Liver (tissue), 9 donors: ENCODE results near the gene FGF12. TPM values are rescaled to one million over a fixed set of nuclear protein-coding genes. Genes with fewer than 3 reads are reported as not detected.

Experiments used
- DNase-seq: peaks from one replicate; pipeline ENCODE4 v3.0.0-alpha.2; 2017; ENCODE audit warnings: low spot score
- H3K27ac ChIP-seq, 2 donors: one replicate each; pipeline ENCODE4 v1.7.0; 2013; ENCODE audit warnings: inconsistent platforms in 2 of 2, low read length in 2 of 2, control low read depth in 1 of 2, low read depth in 1 of 2, mild to moderate bottlenecking in 1 of 2
- H3K27me3 ChIP-seq, 4 donors: one replicate each; pipeline versions ENCODE4 v1.6.1 to v1.7.0; 2013; ENCODE audit warnings: low read length in 3 of 4, inconsistent platforms in 1 of 4, mild to moderate bottlenecking in 1 of 4, moderate library complexity in 1 of 4; ENCODE audit not compliant: control insufficient read depth in 4 of 4, insufficient read depth in 4 of 4
- H3K36me3 ChIP-seq, 4 donors: one replicate each; pipeline versions ENCODE4 v1.6.1 to v1.7.0; 2013; ENCODE audit warnings: low read length in 3 of 4, mild to moderate bottlenecking in 3 of 4, low read depth in 1 of 4, moderate library complexity in 1 of 4; ENCODE audit not compliant: control insufficient read depth in 4 of 4, insufficient read depth in 3 of 4
- H3K4me1 ChIP-seq, 4 donors: one replicate each; pipeline versions ENCODE4 v1.6.1 to v1.7.0; 2013; ENCODE audit warnings: low read length in 3 of 4, mild to moderate bottlenecking in 3 of 4, moderate library complexity in 1 of 4; ENCODE audit not compliant: control insufficient read depth in 4 of 4, insufficient read depth in 4 of 4
- H3K4me3 ChIP-seq, 3 donors: one replicate each; pipeline versions ENCODE4 v1.6.1 to v1.7.0; 2013; ENCODE audit warnings: low read length in 3 of 3, control low read depth in 1 of 3, low read depth in 1 of 3, mild to moderate bottlenecking in 1 of 3
- H3K9ac ChIP-seq, 2 donors: one replicate each; pipeline ENCODE4 v1.7.0; 2013; ENCODE audit warnings: low read length in 2 of 2, mild to moderate bottlenecking in 2 of 2, moderate library complexity in 2 of 2, control low read depth in 1 of 2, low read depth in 1 of 2
- H3K9me3 ChIP-seq, 4 donors: one replicate each; pipeline versions ENCODE4 v1.6.1 to v1.7.0; 2013; ENCODE audit warnings: low read length in 3 of 4; ENCODE audit not compliant: control insufficient read depth in 4 of 4
- EGR1 ChIP-seq, 2 donors: IDR thresholded peaks; 2 replicates each; pipeline ENCODE4 v1.6.1; 2016 to 2018; ENCODE audit warnings: antibody characterized with exemption in 2 of 2, low read depth in 2 of 2
- FOXA1 ChIP-seq: IDR thresholded peaks from 2 replicates; pipeline ENCODE4 v1.6.1; 2016; ENCODE audit warnings: antibody characterized with exemption
- FOXA2 ChIP-seq: IDR thresholded peaks from 2 replicates; pipeline ENCODE4 v1.6.1; 2016; ENCODE audit warnings: antibody characterized with exemption
- HNF4A ChIP-seq, 2 donors: conservative IDR thresholded peaks; 2 replicates each; pipeline ENCODE4 v1.6.1; 2016; ENCODE audit warnings: antibody characterized with exemption in 2 of 2, mild to moderate bottlenecking in 2 of 2
- HNF4G ChIP-seq: IDR thresholded peaks from 2 replicates; pipeline ENCODE4 v1.6.1; 2016; ENCODE audit warnings: antibody characterized with exemption
- NR2F2 ChIP-seq: IDR thresholded peaks from 2 replicates; pipeline ENCODE4 v1.6.1; 2016; ENCODE audit warnings: antibody characterized with exemption
- RAD21 ChIP-seq, 2 donors: IDR thresholded peaks; 2 replicates each; pipeline ENCODE4 v1.6.1; 2016; ENCODE audit warnings: antibody characterized with exemption in 2 of 2, mild to moderate bottlenecking in 2 of 2
- RXRA ChIP-seq, 2 donors: IDR thresholded peaks; 2 replicates each; pipeline ENCODE4 v1.6.1; 2017 to 2018; ENCODE audit warnings: antibody characterized with exemption in 2 of 2, mild to moderate bottlenecking in 1 of 2
- SP1 ChIP-seq: IDR thresholded peaks from 2 replicates; pipeline ENCODE4 v1.6.1; 2018; ENCODE audit warnings: antibody characterized with exemption, mild to moderate bottlenecking
- YY1 ChIP-seq: IDR thresholded peaks from 2 replicates; pipeline ENCODE4 v1.6.1; 2016; ENCODE audit warnings: antibody characterized with exemption, mild to moderate bottlenecking
- WGBS: extraction: QIAGEN DNeasy Blood & Tissue Kit; methylation state at CpG from one replicate; pipeline ENCODE4 v1.1.7; 2013; 5-methylcytosine and 5-hydroxymethylcytosine counted together
- polyA plus RNA-seq, 2 donors: library from polyadenylated mRNA; stranded (reverse) in 1 of 2; unstranded in 1 of 2; fragments of 200-250 nt in 1 of 2; fragments of >200 nt in 1 of 2; fragmentation: Nextera tagmentation in 1 of 2; extraction: Ambion mirVana in 1 of 2; gene quantifications; one replicate each; pipeline versions ENCODE4 v1.2.1 to v1.2.3, GENCODE V29; 2013 to 2015
- total RNA-seq, 2 donors: library from RNA; depleted of rRNA; stranded (reverse); fragments of >200 nt; gene quantifications; one replicate each; pipeline ENCODE4 v1.2.3, GENCODE V29; 2014
- TF ChIP-seq, protein P1 (sequence below): IDR thresholded peaks from 2 replicates; pipeline ENCODE4 v1.6.1; 2016; ENCODE audit warnings: antibody characterized with exemption
- TF ChIP-seq, protein P2 (sequence below): fragments of 150-350 bp; IDR thresholded peaks from 2 replicates; pipeline ENCODE4 v1.5.1; 2017; ENCODE audit warnings: improper control_type of control experiment, low read depth, low read length; ENCODE audit not compliant: missing input control
- TF ChIP-seq, protein P3 (sequence below): IDR thresholded peaks from 2 replicates; pipeline ENCODE4 v1.6.1; 2016; ENCODE audit warnings: antibody characterized with exemption
- TF ChIP-seq, protein P4 (sequence below): IDR thresholded peaks from 2 replicates; pipeline ENCODE4 v1.6.1; 2016; ENCODE audit warnings: antibody characterized with exemption
- donor health status: healthy.
- donor health status: healthy.
- donor health status: healthy.
- donor health status: healthy.
- donor health status: healthy.

The FGF12 gene
- total and polyA plus RNA-seq, 4 donors, result 0.11 to 0.59 (median 0.19) TPM

DNA sequence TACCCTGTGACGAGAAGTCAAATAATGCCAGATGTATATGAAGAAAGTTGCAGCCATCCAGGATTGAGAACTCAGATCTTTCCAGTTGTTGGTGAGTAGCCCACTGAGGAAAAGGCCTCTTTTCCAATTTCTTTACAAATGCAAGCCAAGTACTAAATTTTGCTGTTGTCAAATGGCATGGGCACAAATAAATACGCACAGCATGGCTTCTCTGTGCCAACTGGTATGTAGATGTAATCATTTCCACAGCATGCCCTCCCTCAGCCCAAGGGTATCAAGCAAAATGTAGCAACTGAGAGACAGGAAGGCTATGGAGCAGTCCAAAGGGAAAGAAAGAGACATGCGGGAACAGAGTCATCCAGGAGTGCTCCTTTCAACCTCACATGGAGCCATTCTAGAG is 105.4 kb downstream of the FGF12 start:
- no peak for DNase-seq
- Histone ChIP-seq H3K4me1 (no peaks in the 10 kb centered on the region), H3K27ac (no peak overlapping the region), H3K27me3 (no peaks in the 10 kb centered on the region), H3K9ac (no peak overlapping the region), H3K4me3 (no peak overlapping the region), H3K9me3 (no peaks in the 10 kb centered on the region), H3K36me3 (no peaks in the 10 kb centered on the region)
- WGBS, result 88% methylated on average over 3 of the region's 3 CpGs
- TF ChIP-seq, protein P1, sequence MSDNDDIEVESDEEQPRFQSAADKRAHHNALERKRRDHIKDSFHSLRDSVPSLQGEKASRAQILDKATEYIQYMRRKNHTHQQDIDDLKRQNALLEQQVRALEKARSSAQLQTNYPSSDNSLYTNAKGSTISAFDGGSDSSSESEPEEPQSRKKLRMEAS, result no peak

DNA sequence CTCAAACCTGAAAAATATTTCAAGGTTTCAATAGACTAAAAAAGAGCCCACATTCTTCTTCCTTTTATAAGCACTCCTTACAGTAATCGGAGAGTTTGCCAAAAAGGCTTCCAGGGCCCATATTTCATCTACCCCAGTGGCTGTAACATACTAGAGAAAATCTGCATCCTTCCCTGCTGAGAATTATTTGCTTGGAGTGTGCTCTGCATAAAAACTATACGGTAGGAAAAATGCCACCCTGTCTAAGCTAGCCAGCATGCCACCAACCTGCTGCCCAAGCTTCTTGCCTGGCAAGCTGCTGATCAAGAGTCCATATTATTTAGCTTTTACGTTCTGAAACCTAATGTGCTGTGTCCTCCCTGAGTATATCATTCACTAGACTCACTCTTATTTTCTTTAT is 107.1 kb downstream of the FGF12 start:
- H3K9ac ChIP-seq, result no peak overlapping the region
- no peak for DNase-seq
- no peak overlapping the region for H3K4me3 ChIP-seq
- 80% methylated on average over 3 of the region's 3 CpGs for WGBS
- H3K36me3 ChIP-seq, result no peaks in the 10 kb centered on the region
- H3K9me3 ChIP-seq, result no peaks in the 10 kb centered on the region
- no peak overlapping the region for H3K27ac ChIP-seq
- H3K27me3 ChIP-seq, result no peaks in the 10 kb centered on the region
- TF ChIP-seq, protein P1, result no peak
- TF ChIP-seq, protein P2, sequence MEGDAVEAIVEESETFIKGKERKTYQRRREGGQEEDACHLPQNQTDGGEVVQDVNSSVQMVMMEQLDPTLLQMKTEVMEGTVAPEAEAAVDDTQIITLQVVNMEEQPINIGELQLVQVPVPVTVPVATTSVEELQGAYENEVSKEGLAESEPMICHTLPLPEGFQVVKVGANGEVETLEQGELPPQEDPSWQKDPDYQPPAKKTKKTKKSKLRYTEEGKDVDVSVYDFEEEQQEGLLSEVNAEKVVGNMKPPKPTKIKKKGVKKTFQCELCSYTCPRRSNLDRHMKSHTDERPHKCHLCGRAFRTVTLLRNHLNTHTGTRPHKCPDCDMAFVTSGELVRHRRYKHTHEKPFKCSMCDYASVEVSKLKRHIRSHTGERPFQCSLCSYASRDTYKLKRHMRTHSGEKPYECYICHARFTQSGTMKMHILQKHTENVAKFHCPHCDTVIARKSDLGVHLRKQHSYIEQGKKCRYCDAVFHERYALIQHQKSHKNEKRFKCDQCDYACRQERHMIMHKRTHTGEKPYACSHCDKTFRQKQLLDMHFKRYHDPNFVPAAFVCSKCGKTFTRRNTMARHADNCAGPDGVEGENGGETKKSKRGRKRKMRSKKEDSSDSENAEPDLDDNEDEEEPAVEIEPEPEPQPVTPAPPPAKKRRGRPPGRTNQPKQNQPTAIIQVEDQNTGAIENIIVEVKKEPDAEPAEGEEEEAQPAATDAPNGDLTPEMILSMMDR, result no peak
- TF ChIP-seq RXRA (IDR thresholded peaks at IDR 0.05), result no peak
- TF ChIP-seq RAD21 (IDR thresholded peaks at IDR 0.05), result no peak
- TF ChIP-seq FOXA2, result no peak
- TF ChIP-seq HNF4G, result no peak
- TF ChIP-seq NR2F2, result no peak
- no peaks in the 10 kb centered on the region for H3K4me1 ChIP-seq

DNA sequence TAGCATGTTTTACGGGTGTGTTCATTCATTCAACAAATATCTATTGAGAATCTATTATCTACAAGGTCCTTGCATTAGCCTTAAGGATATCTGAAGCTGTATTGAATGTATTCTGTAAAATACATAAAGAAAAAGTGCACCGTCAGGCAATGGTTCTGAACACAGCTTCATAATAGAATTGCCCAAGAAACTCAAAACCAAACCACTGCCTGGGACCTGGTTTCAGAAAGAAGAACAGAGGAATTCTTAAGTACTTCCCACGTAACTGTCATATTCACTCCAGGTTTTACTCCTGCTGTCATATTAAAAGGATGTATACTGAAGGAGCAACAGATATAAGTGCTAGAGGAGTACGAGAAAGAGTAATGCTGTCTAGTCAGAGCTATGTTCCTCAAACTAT is 115.9 kb downstream of the FGF12 start:
- TF ChIP-seq HNF4G, result no peak

DNA sequence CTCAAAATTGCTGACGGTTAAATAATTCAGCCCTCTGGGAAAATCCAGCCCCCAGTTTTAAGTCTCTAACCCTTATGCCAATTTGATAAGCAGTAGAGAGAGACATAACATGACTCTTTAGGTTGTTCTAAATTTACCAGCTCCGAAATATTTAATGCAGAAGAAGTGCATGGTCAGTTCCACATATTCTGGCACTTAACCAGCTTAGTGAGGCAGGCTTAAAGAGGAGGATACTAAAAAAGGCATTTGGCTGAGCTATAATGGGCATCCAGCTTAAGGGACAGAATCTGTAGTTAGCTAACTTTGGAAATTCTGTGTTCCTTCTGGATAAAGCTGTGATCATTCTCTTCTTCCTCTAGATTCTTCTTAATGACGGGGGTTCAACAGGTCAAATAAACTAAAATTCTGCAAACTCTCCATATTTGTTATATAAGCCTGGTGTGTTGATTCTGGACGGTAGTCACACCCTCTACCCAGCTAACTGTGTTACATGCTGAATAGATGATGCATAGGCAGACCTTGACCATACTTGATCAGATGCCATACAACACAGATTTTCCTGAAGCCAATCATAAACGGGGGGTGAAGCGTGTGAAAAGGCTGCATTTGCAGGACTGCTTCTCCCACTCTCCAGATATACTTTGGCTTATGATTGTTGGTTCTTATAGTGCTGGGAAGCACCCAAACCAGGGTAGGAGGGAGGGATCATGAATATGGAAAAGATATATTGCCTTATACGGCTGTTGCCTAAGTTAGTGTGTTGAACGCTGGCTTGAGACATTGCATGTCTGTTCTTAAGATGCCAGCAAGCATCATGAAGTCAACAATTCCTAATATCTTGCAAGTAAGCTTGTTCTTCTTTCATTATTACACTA is 118.4 kb downstream of the FGF12 start:
- Histone ChIP-seq H3K27me3 (no peaks in the 10 kb centered on the region), H3K27ac (no peak overlapping the region), H3K9ac (no peak overlapping the region), H3K4me3 (no peak overlapping the region), H3K4me1 (no peaks in the 10 kb centered on the region), H3K36me3 (no peaks in the 10 kb centered on the region), H3K9me3 (no peaks in the 10 kb centered on the region)
- 85% methylated on average over 8 of the region's 8 CpGs for WGBS
- no peak for DNase-seq
- TF ChIP-seq, protein P3, sequence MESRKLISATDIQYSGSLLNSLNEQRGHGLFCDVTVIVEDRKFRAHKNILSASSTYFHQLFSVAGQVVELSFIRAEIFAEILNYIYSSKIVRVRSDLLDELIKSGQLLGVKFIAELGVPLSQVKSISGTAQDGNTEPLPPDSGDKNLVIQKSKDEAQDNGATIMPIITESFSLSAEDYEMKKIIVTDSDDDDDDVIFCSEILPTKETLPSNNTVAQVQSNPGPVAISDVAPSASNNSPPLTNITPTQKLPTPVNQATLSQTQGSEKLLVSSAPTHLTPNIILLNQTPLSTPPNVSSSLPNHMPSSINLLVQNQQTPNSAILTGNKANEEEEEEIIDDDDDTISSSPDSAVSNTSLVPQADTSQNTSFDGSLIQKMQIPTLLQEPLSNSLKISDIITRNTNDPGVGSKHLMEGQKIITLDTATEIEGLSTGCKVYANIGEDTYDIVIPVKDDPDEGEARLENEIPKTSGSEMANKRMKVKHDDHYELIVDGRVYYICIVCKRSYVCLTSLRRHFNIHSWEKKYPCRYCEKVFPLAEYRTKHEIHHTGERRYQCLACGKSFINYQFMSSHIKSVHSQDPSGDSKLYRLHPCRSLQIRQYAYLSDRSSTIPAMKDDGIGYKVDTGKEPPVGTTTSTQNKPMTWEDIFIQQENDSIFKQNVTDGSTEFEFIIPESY, result no peak
- TF ChIP-seq, protein P4, sequence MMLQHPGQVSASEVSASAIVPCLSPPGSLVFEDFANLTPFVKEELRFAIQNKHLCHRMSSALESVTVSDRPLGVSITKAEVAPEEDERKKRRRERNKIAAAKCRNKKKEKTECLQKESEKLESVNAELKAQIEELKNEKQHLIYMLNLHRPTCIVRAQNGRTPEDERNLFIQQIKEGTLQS, result no peak
- TF ChIP-seq HNF4G (no peak), YY1 (no peak), EGR1 (IDR thresholded peaks at IDR 0.05; ENCODE audit: low read depth in 2 of 2) (no peak), SP1 (no peak), FOXA1 (no peak), HNF4A (conservative IDR thresholded peaks at IDR 0.05) (no peak)
- TF ChIP-seq, protein P2, result no peak

More for the DNA sequence above, 115.9 kb downstream of the FGF12 start:
- DNase-seq, result no peak
- Histone ChIP-seq H3K4me1 (no peaks in the 10 kb centered on the region), H3K9ac (no peak overlapping the region), H3K27me3 (no peaks in the 10 kb centered on the region), H3K27ac (no peak overlapping the region), H3K4me3 (no peak overlapping the region), H3K36me3 (no peaks in the 10 kb centered on the region), H3K9me3 (no peaks in the 10 kb centered on the region)
- 92% methylated on average over 4 of the region's 4 CpGs for WGBS
